Large intestine (tissue), 12 donors: ENCODE data around the gene METTL15. TPM values are rescaled to one million over a fixed set of nuclear protein-coding genes. Genes with fewer than 3 reads are reported as not detected.
A peak's percentile ranks its signal among the peaks of the same experiment; 100 is the strongest.
"Not testable (repeated sequence)": the region's sequence is repeated elsewhere in the genome, so short reads cannot be mapped to it uniquely, and the experiment has no call there.

Experiments
- DNase-seq, 2 donors: peaks; one replicate each; pipeline versions ENCODE4 v3.0.0 to v3.0.0-alpha.2; 2013
- H3K27ac ChIP-seq: one replicate; pipeline ENCODE4 v1.5.1; 2013; ENCODE audit warnings: low read length
- H3K27me3 ChIP-seq: 2 replicates; pipeline ENCODE4 v1.6.1; 2013; ENCODE audit warnings: low read length; ENCODE audit not compliant: control insufficient read depth, insufficient read depth
- H3K36me3 ChIP-seq: 2 replicates; pipeline ENCODE4 v1.6.1; 2013; ENCODE audit warnings: low read length; ENCODE audit not compliant: control insufficient read depth, insufficient read depth
- H3K4me1 ChIP-seq: one replicate; pipeline ENCODE4 v1.6.1; 2013; ENCODE audit warnings: low read length; ENCODE audit not compliant: control insufficient read depth, insufficient read depth
- H3K4me3 ChIP-seq: one replicate; pipeline ENCODE4 v1.5.1; 2013; ENCODE audit warnings: low read length
- H3K9me3 ChIP-seq: one replicate; pipeline ENCODE4 v1.6.1; 2013; ENCODE audit warnings: mild to moderate bottlenecking, low read depth, low read length, moderate library complexity; ENCODE audit not compliant: control insufficient read depth
- WGBS: methylation state at CpG from one replicate; pipeline ENCODE4 v1.1.5; 2013; ENCODE audit warnings: low lambda C conversion rate; ENCODE audit not compliant: insufficient coverage; 5-methylcytosine and 5-hydroxymethylcytosine counted together
- long read RNA-seq, 11 donors: transcript quantifications; one replicate each; lab custom pipeline, GENCODE V29; 2026
- polyA plus RNA-seq: library from polyadenylated mRNA; unstranded; fragments of 120-200 nt; gene quantifications from one replicate; pipeline ENCODE4 v1.2.1, GENCODE V29; 2013

The METTL15 gene, protein sequence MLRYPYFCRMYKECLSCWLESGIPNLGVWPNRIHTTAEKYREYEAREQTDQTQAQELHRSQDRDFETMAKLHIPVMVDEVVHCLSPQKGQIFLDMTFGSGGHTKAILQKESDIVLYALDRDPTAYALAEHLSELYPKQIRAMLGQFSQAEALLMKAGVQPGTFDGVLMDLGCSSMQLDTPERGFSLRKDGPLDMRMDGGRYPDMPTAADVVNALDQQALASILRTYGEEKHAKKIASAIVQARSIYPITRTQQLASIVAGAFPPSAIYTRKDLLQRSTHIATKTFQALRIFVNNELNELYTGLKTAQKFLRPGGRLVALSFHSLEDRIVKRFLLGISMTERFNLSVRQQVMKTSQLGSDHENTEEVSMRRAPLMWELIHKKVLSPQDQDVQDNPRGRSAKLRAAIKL
- 16.1 TPM for polyA plus RNA-seq
- long read RNA-seq, donor 1: 0 reads
- long read RNA-seq, donor 2, full-length matches to known transcripts: 1 of 1 reads
- long read RNA-seq, donor 2, partial matches to known transcripts: 0 of 1 reads
- long read RNA-seq, donor 2, other reads (novel, unspliced or antisense): 0 of 1 reads
- long read RNA-seq, donor 3: 0 reads
- long read RNA-seq, donor 4: 0 reads
- long read RNA-seq, donor 5: 0 reads
- long read RNA-seq, donor 6: 0 reads
- long read RNA-seq, donor 7, partial matches to known transcripts: 0 of 1 reads
- long read RNA-seq, donor 7, other reads (novel, unspliced or antisense): 0 of 1 reads
- long read RNA-seq, donor 8, full-length matches to known transcripts: 1 of 1 reads
- long read RNA-seq, donor 8, partial matches to known transcripts: 0 of 1 reads
- long read RNA-seq, donor 8, other reads (novel, unspliced or antisense): 0 of 1 reads
- long read RNA-seq, donor 9: 0 reads
- long read RNA-seq, donor 10, partial matches to known transcripts: 0 of 1 reads
- long read RNA-seq, donor 10, other reads (novel, unspliced or antisense): 0 of 1 reads
- long read RNA-seq, donor 11: 0 reads

DNA sequence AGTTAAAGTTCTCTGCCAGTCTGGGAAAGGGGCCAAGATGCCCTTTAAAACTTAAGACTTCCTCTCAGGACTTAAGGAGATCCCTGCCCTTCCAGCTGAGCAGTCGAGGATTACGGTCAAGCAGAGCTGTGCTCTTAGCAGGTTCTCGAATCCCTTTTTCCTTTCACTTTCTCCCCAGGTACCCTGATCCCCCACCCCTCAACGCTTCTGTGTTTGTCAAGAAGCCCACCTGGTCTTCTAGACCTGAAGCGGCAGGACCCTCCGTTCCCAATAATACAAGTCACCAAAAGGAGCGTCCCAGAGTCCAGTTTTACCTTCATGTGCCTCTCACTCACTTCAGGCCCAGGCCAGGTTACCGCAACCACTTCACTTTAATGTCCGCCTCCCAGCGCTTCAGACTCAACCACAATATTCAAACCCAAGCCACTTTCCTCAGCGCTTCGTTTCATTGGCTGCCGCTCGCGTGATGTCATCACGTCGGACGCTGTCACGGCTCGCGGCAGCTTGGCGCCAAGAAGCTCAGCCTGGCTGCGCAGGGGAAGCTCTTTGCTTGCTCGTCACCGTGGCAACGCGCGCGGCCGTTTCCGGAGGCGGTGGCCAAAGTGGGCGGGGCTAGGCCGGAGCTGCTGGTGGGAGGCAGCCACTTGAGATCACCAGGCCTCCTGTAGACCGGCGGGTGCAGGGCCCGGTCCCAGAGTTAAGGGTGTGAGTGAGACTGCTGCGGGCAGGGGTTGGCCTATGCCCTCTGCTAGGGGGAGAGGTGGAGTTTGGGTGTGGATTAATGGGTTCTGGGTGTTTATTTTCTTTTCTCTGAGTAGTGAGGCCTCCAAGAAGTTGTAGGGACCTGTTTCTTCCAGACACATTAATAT lies at the start of gene METTL15, which contains the start of gene KIF18A:
Gene METTL15, plus strand, starts transcription at position 639 of the 869 bp plus-strand sequence. CDS start 4,947 bp downstream, outside the sequence.
Gene KIF18A, minus strand, starts transcription at position 407 of the 869 bp plus-strand sequence. CDS start 10,209 bp downstream, outside the sequence.
- H3K4me3 ChIP-seq: peak within 1 kb of the TSS; percentile 71
- peak; percentile 100 for DNase-seq
- no CpG with 5 or more reads among the region's 38 CpGs for WGBS
- H3K36me3 ChIP-seq: no peaks in the 10 kb centered on the region
- H3K4me1 ChIP-seq: peaks cover 12% of the 10 kb centered on the region
- H3K27me3 ChIP-seq: no peaks in the 10 kb centered on the region
- peak within 1 kb of the TSS; percentile 88 for H3K27ac ChIP-seq
- H3K9me3 ChIP-seq: no peaks in the 10 kb centered on the region

DNA sequence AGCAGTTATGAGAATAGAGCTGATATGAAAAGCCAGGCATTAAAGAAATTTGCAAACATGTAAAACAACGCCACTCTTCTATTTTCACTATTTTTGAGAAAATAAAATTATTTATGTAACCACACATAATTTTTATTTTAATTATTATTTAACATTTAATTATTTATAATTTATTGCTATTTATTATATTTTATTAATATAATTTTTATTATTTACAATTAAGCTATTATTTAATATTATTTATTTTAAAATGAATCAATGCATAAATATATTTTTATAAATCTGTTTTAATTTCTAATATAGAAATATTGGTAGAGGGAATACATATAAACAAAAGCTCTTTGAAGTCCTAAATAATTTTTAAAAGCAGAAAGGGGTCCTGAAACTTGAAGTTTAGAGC lies 36.9 kb upstream of the METTL15 start:
- H3K27ac ChIP-seq: no peak overlapping the region
- H3K9me3 ChIP-seq: no peaks in the 10 kb centered on the region
- no peak for DNase-seq
- no peaks in the 10 kb centered on the region for H3K4me1 ChIP-seq
- no peaks in the 10 kb centered on the region for H3K27me3 ChIP-seq
- WGBS: 100% methylated on average over 1 of the region's 1 CpG
- H3K4me3 ChIP-seq: no peak overlapping the region
- no peaks in the 10 kb centered on the region for H3K36me3 ChIP-seq

- no peak for DNase-seq
- Histone ChIP-seq H3K4me3 (no peak overlapping the region), H3K9me3 (no peaks in the 10 kb centered on the region), H3K4me1 (no peaks in the 10 kb centered on the region), H3K36me3 (peaks cover 2% of the 10 kb centered on the region), H3K27ac (no peak overlapping the region), H3K27me3 (no peaks in the 10 kb centered on the region)
- 100% methylated on average over 1 of the region's 2 CpGs for WGBS
Measured at GRCh38 chr11:28072321-28072720, 35.9 kb upstream of the METTL15 start.

GRCh38 chr11:28077521-28077920 lies 30.7 kb upstream of the METTL15 start:
- no peaks in the 10 kb centered on the region for H3K9me3 ChIP-seq
- H3K27me3 ChIP-seq: no peaks in the 10 kb centered on the region
- DNase-seq: no peak
- no peak overlapping the region for H3K4me3 ChIP-seq
- peaks cover 2% of the 10 kb centered on the region for H3K36me3 ChIP-seq
- H3K4me1 ChIP-seq: no peaks in the 10 kb centered on the region
- no peak overlapping the region for H3K27ac ChIP-seq
- WGBS: no CpG with 5 or more reads among the region's 3 CpGs

- no peaks in the 10 kb centered on the region for H3K27me3 ChIP-seq
- H3K36me3 ChIP-seq: no peaks in the 10 kb centered on the region
- whole genome bisulfite sequencing: 100% methylated on average over 1 of the region's 1 CpG
Measured at GRCh38 chr11:28083118-28083517, 25.1 kb upstream of the METTL15 start.

GRCh38 chr11:28086569-28086968 lies 21.6 kb upstream of the METTL15 start:
- no peaks in the 10 kb centered on the region for H3K9me3 ChIP-seq
- H3K4me3 ChIP-seq: no peak overlapping the region
- no peaks in the 10 kb centered on the region for H3K36me3 ChIP-seq
- H3K4me1 ChIP-seq: no peaks in the 10 kb centered on the region
- DNase-seq: no peak
- WGBS: 88% methylated on average over 1 of the region's 1 CpG
- H3K27ac ChIP-seq: no peak overlapping the region
- H3K27me3 ChIP-seq: no peaks in the 10 kb centered on the region

More at GRCh38 chr11:28083118-28083517, 25.1 kb upstream of the METTL15 start:
- H3K9me3 ChIP-seq: no peaks in the 10 kb centered on the region
- no peak for DNase-seq
- no peak overlapping the region for H3K27ac ChIP-seq
- no peaks in the 10 kb centered on the region for H3K4me1 ChIP-seq
- no peak overlapping the region for H3K4me3 ChIP-seq

GRCh38 chr11:28087192-28087591 lies 21.0 kb upstream of the METTL15 start:
- not testable (repeated sequence) for H3K27me3 ChIP-seq, DNase-seq, H3K4me3 ChIP-seq, H3K36me3 ChIP-seq, H3K4me1 ChIP-seq, H3K27ac ChIP-seq, H3K9me3 ChIP-seq
- WGBS: no CpG with 5 or more reads among the region's 1 CpG

DNA sequence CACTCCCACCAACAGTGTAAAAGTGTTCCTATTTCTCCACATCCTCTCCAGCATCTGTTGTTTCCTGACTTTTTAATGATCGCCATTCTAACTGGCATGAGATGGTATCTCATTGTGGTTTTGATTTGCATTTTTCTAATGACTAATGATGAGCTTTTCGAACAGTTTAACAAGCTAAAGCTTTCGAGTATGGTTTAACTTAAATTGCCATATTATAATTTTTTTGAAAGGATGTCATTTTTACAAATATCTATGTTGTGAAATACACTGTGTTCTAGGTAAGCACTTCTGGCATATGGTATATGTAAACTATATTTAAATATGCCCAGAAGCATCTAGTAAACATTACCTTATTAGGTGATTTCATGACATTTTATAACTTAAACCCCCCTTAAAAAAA lies 20.5 kb upstream of the METTL15 start:
- not testable (repeated sequence) for H3K4me3 ChIP-seq, H3K27ac ChIP-seq, H3K36me3 ChIP-seq, H3K4me1 ChIP-seq, DNase-seq, H3K27me3 ChIP-seq, H3K9me3 ChIP-seq
- no CpG with 5 or more reads among the region's 3 CpGs for WGBS

GRCh38 chr11:28089378-28089777 lies 18.8 kb upstream of the METTL15 start:
- Histone ChIP-seq H3K27ac (no peak overlapping the region), H3K4me1 (no peaks in the 10 kb centered on the region), H3K9me3 (no peaks in the 10 kb centered on the region), H3K4me3 (no peak overlapping the region), H3K27me3 (no peaks in the 10 kb centered on the region), H3K36me3 (no peaks in the 10 kb centered on the region)
- DNase-seq: no peak
- no CpG with 5 or more reads among the region's 5 CpGs for WGBS
